ENCODE data around the gene VTN. TPM values are rescaled to one million over a fixed set of nuclear protein-coding genes. Genes with fewer than 3 reads are reported as not detected.

The VTN gene
- total RNA-seq, 1 experiment from 2014 or later: 13.1 TPM

DNA sequence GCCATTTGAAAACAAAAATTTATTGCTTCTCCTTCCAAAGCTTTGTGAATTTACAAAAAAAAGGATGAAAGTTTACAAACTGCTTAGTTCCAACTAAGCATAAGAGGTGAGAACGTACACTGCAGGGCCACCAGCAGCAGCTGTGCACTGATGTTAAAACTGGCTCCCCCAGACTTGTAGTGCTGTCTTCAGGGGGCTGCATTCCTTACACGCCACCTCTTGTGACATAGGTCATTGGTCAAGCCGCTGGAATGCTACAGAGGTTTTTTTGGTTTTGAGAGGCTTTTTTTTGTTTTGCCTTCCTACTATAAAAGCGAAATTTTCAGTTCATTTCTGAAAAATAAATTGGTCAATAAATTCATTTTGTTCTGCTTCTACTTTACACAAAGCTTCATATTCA, 41.8 kb downstream of the VTN start:
- in situ Hi-C loops (cut with HindIII; ENCODE audit: low sequenced_read_pairs): no loop called here
- no peak for DNase-seq (ENCODE audit: low spot score)

DNA sequence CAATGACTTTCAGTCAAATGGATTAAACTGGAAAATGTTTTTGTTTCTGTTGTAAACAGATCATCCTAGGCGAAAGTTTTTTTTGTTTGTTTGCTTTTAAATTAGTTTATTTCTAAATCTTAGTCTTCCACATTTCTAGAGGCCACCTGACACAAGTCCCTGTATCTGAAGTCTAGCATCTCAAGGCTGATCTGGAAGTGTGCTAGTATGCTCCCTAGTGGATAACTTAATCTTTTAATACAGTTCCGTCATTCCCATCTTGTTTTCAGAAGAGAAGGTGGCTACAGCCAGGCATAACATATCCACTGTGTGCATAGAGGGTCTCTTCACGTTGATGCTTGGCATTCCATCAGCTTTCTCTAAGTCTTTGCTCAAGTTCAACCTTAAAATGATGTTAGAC, 42.4 kb downstream of the VTN start:
- in situ Hi-C loops (cut with HindIII; ENCODE audit: low sequenced_read_pairs): no loop called here
- DNase-seq (ENCODE audit: low spot score): no peak

DNA sequence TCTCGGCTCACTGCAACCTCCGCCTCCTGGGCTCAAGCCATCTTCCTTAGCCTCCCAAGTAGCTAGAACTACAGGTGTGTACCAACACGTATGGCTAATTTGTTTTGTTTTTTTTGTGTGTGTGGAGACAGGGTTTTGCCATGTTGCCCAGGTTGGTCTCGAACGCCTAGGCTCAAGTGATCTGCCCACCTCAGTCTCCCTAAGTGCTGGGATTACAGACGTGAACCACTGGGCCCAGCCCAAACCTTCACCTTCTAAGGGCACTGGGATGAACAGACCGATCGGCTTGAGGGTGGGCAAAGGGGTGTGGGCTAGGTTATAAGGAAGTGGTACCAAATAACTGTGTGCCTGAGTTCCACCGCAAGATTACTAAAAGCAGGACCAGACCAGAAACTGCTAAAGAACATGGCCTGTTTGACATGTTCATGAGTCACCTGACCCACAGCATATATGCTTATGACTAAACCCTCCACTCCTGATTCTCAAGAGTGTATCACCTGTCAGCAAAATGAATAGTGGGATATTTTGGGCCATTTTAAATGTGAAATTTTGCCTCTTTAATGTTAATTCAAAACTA, 43.0 kb downstream of the VTN start:
- in situ Hi-C loops (cut with HindIII; ENCODE audit: low sequenced_read_pairs): no loop called here
- no peak for DNase-seq (ENCODE audit: low spot score)

DNA sequence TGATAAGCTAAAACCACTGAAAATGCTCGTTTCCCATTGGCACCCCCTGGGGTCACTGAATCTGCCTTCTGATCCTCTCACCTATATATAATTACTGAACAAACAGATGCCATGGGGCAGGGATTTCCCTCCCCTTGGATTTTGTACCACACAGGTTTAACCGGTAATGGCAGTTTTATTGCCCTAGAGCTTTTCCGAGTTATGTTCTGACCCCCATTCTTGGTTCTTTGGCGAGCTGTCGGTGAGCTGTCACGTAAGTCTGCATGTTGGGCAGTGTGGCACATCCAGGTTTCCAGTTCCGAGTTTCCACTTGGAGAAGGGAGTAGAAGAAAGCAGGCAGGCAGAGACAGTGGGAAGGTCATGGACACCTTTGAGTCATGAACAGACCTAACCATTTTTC, 44.0 kb downstream of the VTN start:
- in situ Hi-C loops (cut with HindIII; ENCODE audit: low sequenced_read_pairs): no loop called here

DNA sequence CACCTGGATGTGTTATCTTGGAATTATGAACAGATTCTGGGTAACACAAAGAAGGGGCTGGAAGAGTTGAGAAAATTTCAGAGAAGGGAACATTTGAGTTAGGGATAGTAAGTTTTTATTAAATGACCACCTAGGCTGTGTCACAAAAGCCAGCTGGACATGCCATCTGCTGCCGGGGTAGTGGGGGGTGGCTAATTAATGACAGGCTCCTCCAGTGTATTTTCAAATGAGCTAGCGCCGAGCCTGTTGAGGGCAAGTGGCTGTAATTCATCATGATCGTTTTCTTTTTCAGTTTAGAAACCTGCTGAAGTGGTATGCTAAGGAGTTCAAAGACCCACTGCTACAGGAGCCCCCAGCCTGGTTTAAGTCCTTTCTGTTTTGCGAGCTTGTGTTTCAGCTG, 44.9 kb downstream of the VTN start:
- DNase-seq (ENCODE audit: low spot score): peak; percentile 73
- in situ Hi-C loops (cut with HindIII; ENCODE audit: low sequenced_read_pairs): no loop called here

More for the DNA sequence above, 44.0 kb downstream of the VTN start:
- no peak for DNase-seq (ENCODE audit: low spot score)

DNA sequence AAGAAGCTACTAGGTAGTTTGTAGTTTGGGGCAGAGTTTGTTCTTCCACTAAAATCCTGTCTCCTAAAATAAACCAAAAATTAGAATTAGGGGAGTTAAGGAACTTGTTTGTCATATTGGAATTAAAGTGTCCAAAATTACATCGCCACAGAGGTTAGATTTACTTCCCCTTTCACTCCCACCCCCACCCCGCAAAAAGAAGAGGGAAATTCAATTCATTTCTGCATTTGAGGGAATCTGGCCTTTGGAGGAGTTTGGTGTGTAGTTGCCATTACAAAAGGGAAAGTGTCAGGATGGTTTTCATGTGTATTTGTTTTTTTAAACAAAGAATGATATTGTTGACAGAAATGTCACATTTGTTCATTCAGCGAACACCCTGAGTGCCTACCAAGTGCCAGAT, 45.3 kb downstream of the VTN start:
- no peak for DNase-seq (ENCODE audit: low spot score)
- in situ Hi-C loops (cut with HindIII; ENCODE audit: low sequenced_read_pairs): no loop called here

DNA sequence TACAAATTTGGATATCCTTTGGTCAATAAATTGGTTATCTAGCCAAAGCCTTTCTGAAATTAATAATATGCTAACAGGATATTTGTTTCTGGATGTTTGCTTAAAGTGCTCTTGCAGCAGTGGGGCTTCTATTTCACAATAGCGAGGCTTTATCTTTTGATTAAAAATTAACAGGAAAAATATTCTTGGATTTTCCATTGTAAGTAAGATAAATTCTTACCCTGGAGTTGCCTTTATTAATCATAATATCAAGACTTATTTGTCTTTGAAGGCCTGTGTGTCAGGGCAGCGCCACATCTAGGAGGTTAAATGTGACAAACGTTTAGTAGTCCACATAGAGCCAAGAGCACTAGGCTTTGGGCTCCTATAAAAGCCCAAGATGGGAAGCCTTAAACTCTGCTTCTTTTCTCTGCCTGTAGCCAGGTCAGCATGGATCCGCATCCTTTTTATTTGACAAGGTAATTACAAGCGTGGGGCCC, 45.8 kb downstream of the VTN start:
- DNase-seq (ENCODE audit: low spot score): no peak
- in situ Hi-C loops (cut with HindIII; ENCODE audit: low sequenced_read_pairs): no loop called here

DNA sequence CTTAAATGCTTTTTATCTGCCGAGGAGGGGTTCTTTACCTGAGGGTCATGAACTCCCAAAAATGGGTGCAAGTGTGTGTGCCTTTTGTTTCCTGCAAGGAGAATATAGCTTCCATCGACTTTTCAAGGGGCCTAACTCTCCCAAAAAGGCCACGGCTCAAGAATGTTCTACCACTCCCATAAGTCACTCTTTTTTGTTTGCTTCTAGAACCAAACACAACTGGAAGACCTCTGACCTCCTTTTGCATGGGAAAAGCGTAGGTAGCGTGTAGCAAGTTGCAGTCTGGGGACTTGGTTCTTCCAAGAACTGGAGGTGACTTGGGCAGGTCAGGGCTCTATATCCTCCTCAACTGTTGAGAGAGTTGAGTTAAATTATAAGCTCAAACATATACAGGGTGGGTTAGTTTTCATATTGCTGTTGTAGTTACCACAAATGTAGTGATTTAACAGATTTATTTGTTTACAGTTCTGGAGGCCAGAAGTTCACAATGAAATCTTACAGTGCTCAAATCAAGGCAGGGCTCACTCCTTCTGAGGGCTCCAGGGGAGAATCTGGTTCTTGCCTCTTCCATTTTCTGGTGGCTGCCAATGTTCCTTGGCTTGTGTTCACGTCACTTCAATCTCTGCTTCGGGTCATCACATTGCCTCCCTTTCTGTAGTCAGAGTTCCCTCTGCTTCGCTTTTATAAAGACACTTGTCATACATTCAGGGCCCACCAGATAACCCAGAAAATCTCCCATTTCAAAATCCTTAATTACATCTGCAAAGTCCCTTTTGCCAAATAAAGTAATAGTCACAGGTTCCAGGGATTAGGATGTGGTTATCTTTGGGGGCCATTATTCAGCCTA, 49.7 kb downstream of the VTN start:
- in situ Hi-C loops (cut with HindIII; ENCODE audit: low sequenced_read_pairs): no loop called here
- no peak for DNase-seq (ENCODE audit: low spot score)

DNA sequence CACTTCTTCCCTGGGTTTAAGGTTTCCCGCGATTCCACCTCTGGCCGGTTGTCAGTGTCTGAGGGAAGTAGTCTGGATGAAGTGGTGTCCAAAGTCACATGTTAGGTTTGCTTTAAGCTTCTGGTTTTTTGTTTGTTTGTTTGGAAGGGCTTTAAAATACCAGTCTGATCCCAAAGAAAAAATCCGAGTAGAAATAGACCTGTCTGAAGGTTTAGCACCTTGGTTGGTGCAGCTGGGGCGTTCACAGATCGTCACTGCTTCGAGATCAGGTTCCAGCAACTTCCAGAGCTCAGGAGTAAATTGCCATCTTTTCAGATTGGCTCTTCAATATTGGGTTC, 50.5 kb downstream of the VTN start:
- in situ Hi-C loops (cut with HindIII; ENCODE audit: low sequenced_read_pairs): no loop called here
- peak; percentile 34 for DNase-seq (ENCODE audit: low spot score)

DNA sequence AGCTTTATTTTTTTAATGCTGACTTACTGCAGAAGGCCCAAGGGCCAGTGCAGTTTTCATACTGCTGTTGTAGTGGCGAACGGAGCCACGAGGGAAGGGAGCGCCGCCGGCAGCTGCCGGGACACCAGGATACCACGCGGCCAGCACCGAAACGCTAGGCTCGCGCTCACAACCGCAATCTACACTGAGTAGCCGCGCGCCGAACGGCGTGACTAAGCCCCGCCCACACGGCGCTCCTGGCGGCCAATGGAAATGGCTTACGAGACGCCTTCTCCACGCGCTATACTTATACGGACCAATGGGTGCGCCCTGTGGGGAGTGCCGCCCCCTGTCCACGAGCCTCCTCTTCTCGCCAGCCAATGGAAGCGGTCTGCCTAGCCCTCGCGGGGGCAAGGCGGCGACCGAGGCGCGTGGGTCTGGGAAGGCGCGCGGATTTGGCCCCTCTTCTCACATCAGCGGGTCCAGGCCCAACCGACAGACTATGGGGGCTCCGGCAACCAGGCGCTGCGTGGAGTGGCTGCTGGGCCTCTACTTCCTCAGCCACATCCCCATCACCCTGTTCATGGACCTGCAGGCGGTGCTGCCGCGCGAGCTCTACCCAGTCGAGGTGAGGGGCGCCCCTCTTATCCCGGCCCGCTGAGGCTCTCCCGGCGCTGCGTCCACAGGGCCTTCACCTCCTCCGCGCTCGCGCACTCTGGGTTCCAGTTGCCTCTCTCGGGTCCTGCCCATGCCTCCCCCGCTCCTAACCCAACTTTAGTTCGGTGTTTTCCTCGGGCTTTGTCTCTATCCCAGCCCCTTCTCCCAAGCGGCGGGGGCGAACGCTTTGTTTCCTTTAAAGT, 51.1 kb downstream of the VTN start, which contains the start of gene TMEM97:
Gene TMEM97 (plus strand): TSS at position 442 of the 839 bp plus-strand sequence. CDS start 40 bp downstream, at position 482.
- in situ Hi-C loops (cut with HindIII; ENCODE audit: low sequenced_read_pairs): no loop called here
- peak; percentile 98 for DNase-seq (ENCODE audit: low spot score)

DNA sequence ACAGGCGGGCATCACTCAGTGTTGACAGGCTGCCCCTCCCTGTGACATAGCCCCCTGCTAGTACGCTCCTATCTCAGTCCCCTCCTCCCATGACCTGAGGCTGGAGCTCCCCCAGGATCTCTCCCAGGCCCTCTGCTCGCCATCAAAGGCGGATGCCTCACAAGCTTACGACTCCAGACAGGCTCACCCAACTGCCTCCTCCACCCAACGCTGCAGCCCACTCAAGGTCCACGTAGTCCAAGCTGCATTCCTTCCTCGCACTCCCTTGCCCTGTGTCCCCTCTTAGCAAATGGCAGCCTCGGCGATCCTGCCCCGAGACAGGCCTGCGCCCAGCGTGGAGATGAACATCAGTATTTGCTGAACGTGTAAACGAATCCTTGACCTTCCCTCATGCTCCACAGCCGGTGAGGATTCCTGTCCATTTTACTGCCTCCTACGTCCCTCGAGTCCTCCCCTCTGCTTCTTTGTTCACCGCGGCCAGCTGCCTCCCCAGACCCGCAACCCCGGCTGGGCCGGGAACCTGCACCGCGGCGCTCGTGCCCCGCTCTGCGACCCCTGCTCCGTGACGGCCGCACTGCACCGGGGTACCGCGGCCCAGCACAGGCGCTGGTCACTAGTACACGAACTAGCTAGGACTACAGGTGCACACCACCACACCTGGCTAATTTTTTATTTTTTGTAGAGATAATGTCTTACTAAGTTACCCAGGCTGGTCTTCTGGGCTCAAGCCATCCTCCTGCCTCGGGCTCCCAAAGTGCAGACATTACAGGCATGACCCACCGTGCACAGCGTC, 51.9 kb downstream of the VTN start:
- in situ Hi-C loops (cut with HindIII; ENCODE audit: low sequenced_read_pairs): no loop called here

More for the DNA sequence above, 51.9 kb downstream of the VTN start:
- DNase-seq (ENCODE audit: low spot score): peak; percentile 13

Other genes starting within 250 kb of the VTN start
- 69.0 and 96.3 TPM in 2 replicates for gene TMEM97, start 51.1 kb downstream of the VTN start, total RNA-seq (2014; rRNA removed; shearing (Covaris generic))
- gene IFT20, start 34.8 kb downstream of the VTN start, total RNA-seq (2014; rRNA removed; shearing (Covaris generic)): 21.5 and 29.1 TPM in 2 replicates
- 25.3 and 27.7 TPM in 2 replicates for gene TNFAIP1, start 34.5 kb downstream of the VTN start, total RNA-seq (2014; rRNA removed; shearing (Covaris generic))
- 200 and 227 TPM in 2 replicates for gene POLDIP2, start 12.8 kb downstream of the VTN start, total RNA-seq (2014; rRNA removed; shearing (Covaris generic))
- not detected in 2 replicates for gene SEBOX, start 5.1 kb downstream of the VTN start, total RNA-seq (2014; rRNA removed; shearing (Covaris generic))
- 18.6 and 20.4 TPM in 2 replicates for gene SARM1, start 1.4 kb upstream of the VTN start, total RNA-seq (2014; rRNA removed; shearing (Covaris generic))
- gene SLC46A1, start 35.9 kb upstream of the VTN start, total RNA-seq (2014; rRNA removed; shearing (Covaris generic)): 33.6 and 44.7 TPM in 2 replicates
- gene SLC13A2, start 103.3 kb upstream of the VTN start, total RNA-seq (2014; rRNA removed; shearing (Covaris generic)): not detected in 2 replicates
- not detected in 2 replicates for gene FOXN1, start 136.0 kb upstream of the VTN start, total RNA-seq (2014; rRNA removed; shearing (Covaris generic))
- gene UNC119, start 182.3 kb upstream of the VTN start, total RNA-seq (2014; rRNA removed; shearing (Covaris generic)): 59.0 and 60.4 TPM in 2 replicates
- 50.8 and 64.4 TPM in 2 replicates for gene PIGS, start 201.2 kb upstream of the VTN start, total RNA-seq (2014; rRNA removed; shearing (Covaris generic))
- 34.5 and 49.8 TPM in 2 replicates for gene ALDOC, start 206.6 kb upstream of the VTN start, total RNA-seq (2014; rRNA removed; shearing (Covaris generic))
- 78.8 and 91.2 TPM in 2 replicates for gene SPAG5, start 228.7 kb upstream of the VTN start, total RNA-seq (2014; rRNA removed; shearing (Covaris generic))
- 1.3 and 2.7 TPM in 2 replicates for gene RSKR, start 243.9 kb upstream of the VTN start, total RNA-seq (2014; rRNA removed; shearing (Covaris generic))

Data from G401 (cell line).